ENCODE data around the gene BCAS3. TPM values are rescaled to one million over a fixed set of nuclear protein-coding genes. Genes with fewer than 3 reads are reported as not detected.
"Not testable (repeated sequence)": the region's sequence is repeated elsewhere in the genome, so short reads cannot be mapped to it uniquely, and the experiment has no call there.

Gene BCAS3
- polyA plus RNA-seq, 1 donor from 2014 or later = 21.6 TPM

DNA sequence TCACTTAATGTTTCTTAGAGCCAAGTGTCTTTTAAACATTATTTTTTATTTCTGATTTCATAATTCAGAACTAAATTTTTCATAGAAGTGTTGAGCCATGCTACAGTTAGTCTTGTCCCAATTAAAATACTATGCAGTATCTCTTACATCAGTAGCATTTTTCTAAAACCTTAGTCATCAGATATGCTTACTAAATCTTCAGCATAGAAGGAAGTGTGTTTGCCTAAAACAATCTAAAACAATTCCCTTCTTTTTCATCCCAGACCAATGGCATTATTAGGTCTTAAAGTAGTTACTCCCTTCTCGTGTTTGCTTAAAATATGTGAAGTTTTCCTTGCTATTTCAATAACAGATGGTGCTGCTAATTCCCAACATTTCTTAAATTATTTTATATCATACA is 13.6 kb upstream of the BCAS3 start:
- Histone ChIP-seq H3K36me3 (ENCODE audit: insufficient read depth, low read length) (no peaks in the 10 kb centered on the region), H3K27ac (ENCODE audit: low read length) (no peak overlapping the region), H3K4me2 (ENCODE audit: low read length) (no peak overlapping the region), H3K4me3 (ENCODE audit: low read length) (no peak overlapping the region), H3K79me2 (replicated peaks; ENCODE audit: insufficient read depth, low read length) (peaks cover 3% of the 10 kb centered on the region), H3K27me3 (ENCODE audit: insufficient read depth, low read depth, low read length) (no peaks in the 10 kb centered on the region), H2AFZ (ENCODE audit: low read depth, low read length) (no peak overlapping the region), H3F3A (ENCODE audit: insufficient read depth, low read length, poor library complexity, severe bottlenecking) (no peaks in the 10 kb centered on the region), H3K9me3 (ENCODE audit: low read length) (no peaks in the 10 kb centered on the region), H4K20me1 (ENCODE audit: insufficient read depth) (no peaks in the 10 kb centered on the region), H3K9ac (ENCODE audit: low read length) (no peak overlapping the region), H3K9me2 (ENCODE audit: insufficient read depth, low read length) (no peaks in the 10 kb centered on the region)
- TF ChIP-seq, protein P1, sequence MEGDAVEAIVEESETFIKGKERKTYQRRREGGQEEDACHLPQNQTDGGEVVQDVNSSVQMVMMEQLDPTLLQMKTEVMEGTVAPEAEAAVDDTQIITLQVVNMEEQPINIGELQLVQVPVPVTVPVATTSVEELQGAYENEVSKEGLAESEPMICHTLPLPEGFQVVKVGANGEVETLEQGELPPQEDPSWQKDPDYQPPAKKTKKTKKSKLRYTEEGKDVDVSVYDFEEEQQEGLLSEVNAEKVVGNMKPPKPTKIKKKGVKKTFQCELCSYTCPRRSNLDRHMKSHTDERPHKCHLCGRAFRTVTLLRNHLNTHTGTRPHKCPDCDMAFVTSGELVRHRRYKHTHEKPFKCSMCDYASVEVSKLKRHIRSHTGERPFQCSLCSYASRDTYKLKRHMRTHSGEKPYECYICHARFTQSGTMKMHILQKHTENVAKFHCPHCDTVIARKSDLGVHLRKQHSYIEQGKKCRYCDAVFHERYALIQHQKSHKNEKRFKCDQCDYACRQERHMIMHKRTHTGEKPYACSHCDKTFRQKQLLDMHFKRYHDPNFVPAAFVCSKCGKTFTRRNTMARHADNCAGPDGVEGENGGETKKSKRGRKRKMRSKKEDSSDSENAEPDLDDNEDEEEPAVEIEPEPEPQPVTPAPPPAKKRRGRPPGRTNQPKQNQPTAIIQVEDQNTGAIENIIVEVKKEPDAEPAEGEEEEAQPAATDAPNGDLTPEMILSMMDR (IDR thresholded peaks at IDR 0.05; ENCODE audit: poor library complexity, severe bottlenecking) = no peak
- TF ChIP-seq, protein P2, sequence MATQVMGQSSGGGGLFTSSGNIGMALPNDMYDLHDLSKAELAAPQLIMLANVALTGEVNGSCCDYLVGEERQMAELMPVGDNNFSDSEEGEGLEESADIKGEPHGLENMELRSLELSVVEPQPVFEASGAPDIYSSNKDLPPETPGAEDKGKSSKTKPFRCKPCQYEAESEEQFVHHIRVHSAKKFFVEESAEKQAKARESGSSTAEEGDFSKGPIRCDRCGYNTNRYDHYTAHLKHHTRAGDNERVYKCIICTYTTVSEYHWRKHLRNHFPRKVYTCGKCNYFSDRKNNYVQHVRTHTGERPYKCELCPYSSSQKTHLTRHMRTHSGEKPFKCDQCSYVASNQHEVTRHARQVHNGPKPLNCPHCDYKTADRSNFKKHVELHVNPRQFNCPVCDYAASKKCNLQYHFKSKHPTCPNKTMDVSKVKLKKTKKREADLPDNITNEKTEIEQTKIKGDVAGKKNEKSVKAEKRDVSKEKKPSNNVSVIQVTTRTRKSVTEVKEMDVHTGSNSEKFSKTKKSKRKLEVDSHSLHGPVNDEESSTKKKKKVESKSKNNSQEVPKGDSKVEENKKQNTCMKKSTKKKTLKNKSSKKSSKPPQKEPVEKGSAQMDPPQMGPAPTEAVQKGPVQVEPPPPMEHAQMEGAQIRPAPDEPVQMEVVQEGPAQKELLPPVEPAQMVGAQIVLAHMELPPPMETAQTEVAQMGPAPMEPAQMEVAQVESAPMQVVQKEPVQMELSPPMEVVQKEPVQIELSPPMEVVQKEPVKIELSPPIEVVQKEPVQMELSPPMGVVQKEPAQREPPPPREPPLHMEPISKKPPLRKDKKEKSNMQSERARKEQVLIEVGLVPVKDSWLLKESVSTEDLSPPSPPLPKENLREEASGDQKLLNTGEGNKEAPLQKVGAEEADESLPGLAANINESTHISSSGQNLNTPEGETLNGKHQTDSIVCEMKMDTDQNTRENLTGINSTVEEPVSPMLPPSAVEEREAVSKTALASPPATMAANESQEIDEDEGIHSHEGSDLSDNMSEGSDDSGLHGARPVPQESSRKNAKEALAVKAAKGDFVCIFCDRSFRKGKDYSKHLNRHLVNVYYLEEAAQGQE (IDR thresholded peaks at IDR 0.05; ENCODE audit: borderline replicate concordance) = no peak
- no peak for TF ChIP-seq EZH2 (IDR thresholded peaks at IDR 0.05; ENCODE audit: borderline replicate concordance, insufficient read depth, low read length, poor library complexity, severe bottlenecking)

DNA sequence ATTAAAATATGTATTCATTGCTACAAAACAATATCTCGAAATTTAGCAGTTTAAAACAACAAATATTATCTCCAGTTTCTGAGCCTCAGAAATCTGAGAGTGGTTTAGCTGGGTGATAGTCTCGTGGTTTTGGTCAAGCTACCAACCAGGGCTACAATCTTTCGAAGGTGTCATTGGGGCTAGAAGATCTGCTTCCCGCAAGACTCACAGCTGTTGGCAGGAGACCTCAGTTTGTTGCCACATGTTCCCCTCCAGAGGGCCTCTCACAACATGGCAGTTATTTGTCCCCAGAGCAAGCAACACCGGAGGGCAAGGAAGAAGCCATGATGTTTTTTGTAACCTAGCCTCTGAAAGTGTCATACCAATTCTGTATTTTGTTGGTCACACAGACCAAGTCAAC is 12.0 kb upstream of the BCAS3 start:
- Histone ChIP-seq H3K27me3 (ENCODE audit: insufficient read depth, low read depth, low read length) (no peaks in the 10 kb centered on the region), H3K9me3 (ENCODE audit: low read length) (no peaks in the 10 kb centered on the region), H4K20me1 (ENCODE audit: insufficient read depth) (no peaks in the 10 kb centered on the region), H3K4me2 (ENCODE audit: low read length) (no peak overlapping the region), H3K9ac (ENCODE audit: low read length) (no peak overlapping the region), H3K4me3 (ENCODE audit: low read length) (no peak overlapping the region), H2AFZ (ENCODE audit: low read depth, low read length) (no peak overlapping the region), H3K36me3 (ENCODE audit: insufficient read depth, low read length) (no peaks in the 10 kb centered on the region), H3K9me2 (ENCODE audit: insufficient read depth, low read length) (no peaks in the 10 kb centered on the region), H3F3A (ENCODE audit: insufficient read depth, low read length, poor library complexity, severe bottlenecking) (no peaks in the 10 kb centered on the region), H3K79me2 (replicated peaks; ENCODE audit: insufficient read depth, low read length) (no peaks in the 10 kb centered on the region), H3K27ac (ENCODE audit: low read length) (no peak overlapping the region)
- TF ChIP-seq EP300 (conservative IDR thresholded peaks at IDR 0.05; ENCODE audit: poor library complexity, severe bottlenecking) (no peak), RAD21 (conservative IDR thresholded peaks at IDR 0.05) (no peak), POLR2AphosphoS5 (IDR thresholded peaks at IDR 0.05) (no peak), SMC3 (conservative IDR thresholded peaks at IDR 0.05; ENCODE audit: poor library complexity) (no peak), MXI1 (conservative IDR thresholded peaks at IDR 0.05; ENCODE audit: poor library complexity, severe bottlenecking) (no peak), EZH2 (IDR thresholded peaks at IDR 0.05; ENCODE audit: borderline replicate concordance, insufficient read depth, low read length, poor library complexity, severe bottlenecking) (no peak), TAF1 (IDR thresholded peaks at IDR 0.05; ENCODE audit: low read depth) (no peak)
- TF ChIP-seq, protein P2 (IDR thresholded peaks at IDR 0.05; ENCODE audit: borderline replicate concordance) = no peak
- TF ChIP-seq, protein P1 (IDR thresholded peaks at IDR 0.05; ENCODE audit: poor library complexity, severe bottlenecking) = no peak

DNA sequence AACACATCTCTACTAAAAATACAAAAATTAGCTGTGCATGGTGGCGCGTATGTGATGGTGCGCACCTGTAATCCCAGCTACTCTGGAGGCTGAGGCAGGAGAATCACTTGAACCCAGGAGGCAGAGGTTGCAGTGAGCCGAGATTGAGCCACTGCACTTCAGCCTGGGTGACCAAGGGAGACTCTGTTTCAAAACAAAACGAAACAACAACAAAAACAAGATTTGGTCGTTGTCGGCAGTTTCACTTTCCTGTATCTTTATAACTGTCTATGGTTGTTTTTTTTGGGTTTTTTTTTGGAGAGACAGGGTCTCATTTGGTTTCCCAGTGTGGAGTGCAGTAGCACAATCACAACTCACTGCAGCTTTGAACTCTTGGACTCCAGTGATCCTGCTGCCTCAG is 8.9 kb upstream of the BCAS3 start:
- not testable (repeated sequence) for H3K36me3 ChIP-seq (ENCODE audit: insufficient read depth, low read length); H3K9me3 ChIP-seq (ENCODE audit: low read length); H3F3A ChIP-seq (ENCODE audit: insufficient read depth, low read length, poor library complexity, severe bottlenecking); H3K27me3 ChIP-seq (ENCODE audit: insufficient read depth, low read depth, low read length); H3K4me2 ChIP-seq (ENCODE audit: low read length); H3K79me2 ChIP-seq (replicated peaks; ENCODE audit: insufficient read depth, low read length); H3K9ac ChIP-seq (ENCODE audit: low read length); H3K9me2 ChIP-seq (ENCODE audit: insufficient read depth, low read length); H3K27ac ChIP-seq (ENCODE audit: low read length); H4K20me1 ChIP-seq (ENCODE audit: insufficient read depth); H3K4me3 ChIP-seq (ENCODE audit: low read length); H2AFZ ChIP-seq (ENCODE audit: low read depth, low read length)
